GM21825 (cell line): Measurements from ENCODE around the gene FAM187B.
"Not testable (repeated sequence)": the region's sequence is repeated elsewhere in the genome, so short reads cannot be mapped to it uniquely, and the experiment has no call there.

ENCODE experiments used
- ATAC-seq: cut with Tn5 transposase; IDR thresholded peaks from one replicate; pipeline ENCODE4 v1.9.1; 2021; ENCODE audit warnings: mild to moderate bottlenecking, moderate library complexity; ENCODE audit not compliant: unreplicated experiment

The FAM187B gene

GRCh38 chr19:35213663-35214632 lies 14.6 kb downstream of the FAM187B start:
- ATAC-seq: peak; percentile 63

GRCh38 chr19:35212241-35212640 lies 16.3 kb downstream of the FAM187B start:
- ATAC-seq: no peak

- no peak for ATAC-seq
Observed at GRCh38 chr19:35211545-35212230, 16.9 kb downstream of the FAM187B start.

GRCh38 chr19:35209646-35210045 lies 18.9 kb downstream of the FAM187B start:
- ATAC-seq: no peak

- no peak for ATAC-seq
Observed at GRCh38 chr19:35208121-35208520, 20.4 kb downstream of the FAM187B start.

- no peak for ATAC-seq
Observed at GRCh38 chr19:35207391-35207871, 21.1 kb downstream of the FAM187B start.

- ATAC-seq: no peak
Observed at GRCh38 chr19:35206855-35207254, 21.7 kb downstream of the FAM187B start.

- no peak for ATAC-seq
Observed at GRCh38 chr19:35206379-35206778, 22.2 kb downstream of the FAM187B start.

GRCh38 chr19:35205733-35206323 lies 22.7 kb downstream of the FAM187B start:
- ATAC-seq: no peak

GRCh38 chr19:35204799-35205732 lies 23.5 kb downstream of the FAM187B start:
- ATAC-seq: peak; percentile 72

GRCh38 chr19:35202722-35203688 lies 25.5 kb downstream of the FAM187B start:
- no peak for ATAC-seq

- no peak for ATAC-seq
Observed at GRCh38 chr19:35199481-35199880, 29.1 kb downstream of the FAM187B start.

GRCh38 chr19:35196861-35197260 lies 31.7 kb downstream of the FAM187B start:
- ATAC-seq: not testable (repeated sequence)

GRCh38 chr19:35195830-35196229 lies 32.7 kb downstream of the FAM187B start:
- ATAC-seq: no peak

GRCh38 chr19:35194012-35194984 lies 34.2 kb downstream of the FAM187B start:
- no peak for ATAC-seq

GRCh38 chr19:35184884-35185283 lies 43.7 kb downstream of the FAM187B start:
- no peak for ATAC-seq

- no peak for ATAC-seq
Observed at GRCh38 chr19:35184267-35184666, 44.3 kb downstream of the FAM187B start.

- ATAC-seq: no peak
Observed at GRCh38 chr19:35181387-35181786, 47.2 kb downstream of the FAM187B start.
